Neural progenitor cell (in vitro differentiated cells): ENCODE data around the gene PTPRJ.

ENCODE experiments used
- CTCF ChIP-seq: fragments of 200-600 bp; sonication (generic); IDR thresholded peaks from 2 replicates; pipeline ENCODE4 v1.5.1; 2017; ENCODE audit warnings: antibody characterized with exemption, mild to moderate bottlenecking
- EZH2 ChIP-seq: fragments of 200-600 bp; sonication (generic); IDR thresholded peaks from 2 replicates; pipeline ENCODE4 v1.6.1; 2017; ENCODE audit warnings: antibody characterized with exemption, mild to moderate bottlenecking, moderate library complexity
- EZH2phosphoT487 ChIP-seq: fragments of 200-600 bp; sonication (generic); IDR thresholded peaks from 2 replicates; pipeline ENCODE4 v1.6.1; 2017; ENCODE audit warnings: antibody characterized with exemption

GRCh38 chr11:47971501-47971900, 8.9 kb upstream of the PTPRJ start:
- no peak for TF ChIP-seq CTCF
- no peak for TF ChIP-seq EZH2
- no peak for TF ChIP-seq EZH2phosphoT487
